H9 (cell line): Measurements from ENCODE around the gene HRH1. TPM values are rescaled to one million over a fixed set of nuclear protein-coding genes. Genes with fewer than 3 reads are reported as not detected.

ENCODE experiments used
- DNase-seq: peaks from one replicate; pipeline ENCODE4 v3.0.0-alpha.2; 2017
- H2AFZ ChIP-seq: one replicate; pipeline ENCODE4 v1.6.1; 2013; ENCODE audit warnings: mild to moderate bottlenecking, low read length, control low read depth, moderate library complexity
- H2AK5ac ChIP-seq: 2 replicates; pipeline ENCODE4 v1.6.1; 2013; ENCODE audit warnings: low read length, control low read depth, mixed read lengths; ENCODE audit not compliant: insufficient read length
- H2BK120ac ChIP-seq: one replicate; pipeline ENCODE4 v1.6.1; 2013; ENCODE audit warnings: low read depth, mild to moderate bottlenecking, low read length, control low read depth, inconsistent platforms; ENCODE audit not compliant: poor library complexity, severe bottlenecking
- H2BK12ac ChIP-seq: 2 replicates; pipeline ENCODE4 v1.6.1; 2013; ENCODE audit warnings: low read length, control low read depth, mixed read lengths, low read depth; ENCODE audit not compliant: insufficient read length
- H2BK15ac ChIP-seq: 2 replicates; pipeline ENCODE4 v1.6.1; 2013; ENCODE audit warnings: low read depth, low read length, control low read depth
- H2BK20ac ChIP-seq: one replicate; pipeline ENCODE4 v1.6.1; 2013; ENCODE audit warnings: low read depth, mild to moderate bottlenecking, low read length, control low read depth, inconsistent platforms; ENCODE audit not compliant: poor library complexity, severe bottlenecking
- H2BK5ac ChIP-seq: 2 replicates; pipeline ENCODE4 v1.6.1; 2013; ENCODE audit warnings: low read length, control low read depth, mixed read lengths; ENCODE audit not compliant: insufficient read length
- H3K14ac ChIP-seq: 2 replicates; pipeline ENCODE4 v1.6.1; 2013; ENCODE audit warnings: low read length, control low read depth; ENCODE audit not compliant: insufficient read depth
- H3K18ac ChIP-seq: 2 replicates; pipeline ENCODE4 v1.6.1; 2013; ENCODE audit warnings: low read depth, mild to moderate bottlenecking, mixed read lengths, low read length, control low read depth; ENCODE audit not compliant: insufficient read length
- H3K23ac ChIP-seq: 2 replicates; pipeline ENCODE4 v1.6.1; 2013; ENCODE audit warnings: low read length, control low read depth, mixed read lengths, low read depth; ENCODE audit not compliant: insufficient read length
- H3K23me2 ChIP-seq: 2 replicates; pipeline ENCODE4 v1.6.1; 2013; ENCODE audit warnings: low read depth, mild to moderate bottlenecking, mixed read lengths, low read length, control low read depth; ENCODE audit not compliant: insufficient read length, poor library complexity, severe bottlenecking
- H3K27ac ChIP-seq: 2 replicates; pipeline ENCODE4 v1.5.1; 2013; ENCODE audit warnings: low read length, control low read depth, mixed read lengths, low read depth; ENCODE audit not compliant: insufficient read length
- H3K27me3 ChIP-seq: 2 replicates; pipeline ENCODE4 v1.6.1; 2013; ENCODE audit warnings: low read length, control low read depth, inconsistent platforms; ENCODE audit not compliant: insufficient read depth
- H3K4ac ChIP-seq: 2 replicates; pipeline ENCODE4 v1.6.1; 2013; ENCODE audit warnings: low read depth, mild to moderate bottlenecking, control low read depth, inconsistent platforms, low read length, moderate library complexity
- H3K4me1 ChIP-seq: 2 replicates; pipeline ENCODE4 v1.6.1; 2013; ENCODE audit warnings: low read length, control low read depth, inconsistent platforms; ENCODE audit not compliant: insufficient read depth
- H3K4me2 ChIP-seq: 2 replicates; pipeline ENCODE4 v1.6.1; 2013; ENCODE audit warnings: low read length, control low read depth, mixed read lengths; ENCODE audit not compliant: insufficient read length, insufficient read depth
- H3K56ac ChIP-seq: 2 replicates; pipeline ENCODE4 v1.6.1; 2013; ENCODE audit warnings: low read depth, mild to moderate bottlenecking, mixed read lengths, low read length, control low read depth; ENCODE audit not compliant: insufficient read length
- H3K79me1 ChIP-seq: 2 replicates; pipeline ENCODE4 v1.6.1; 2013; ENCODE audit warnings: low read depth, mild to moderate bottlenecking, moderate library complexity, low read length, control low read depth, inconsistent platforms; ENCODE audit not compliant: insufficient read depth, poor library complexity, severe bottlenecking
- H3K79me2 ChIP-seq: 2 replicates; pipeline ENCODE4 v1.6.1; 2013; ENCODE audit warnings: low read length, control low read depth, inconsistent platforms; ENCODE audit not compliant: insufficient read depth
- H3K9ac ChIP-seq: 2 replicates; pipeline ENCODE4 v1.6.1; 2013; ENCODE audit warnings: low read length, control low read depth, mixed read lengths; ENCODE audit not compliant: insufficient read length; ENCODE audit errors: extremely low read depth
- H3K9me3 ChIP-seq: one replicate; pipeline ENCODE4 v1.6.1; 2013; ENCODE audit warnings: low read depth, low read length, inconsistent platforms; ENCODE audit not compliant: control insufficient read depth
- H3T11ph ChIP-seq: one replicate; pipeline ENCODE4 v1.6.1; 2013; ENCODE audit warnings: mild to moderate bottlenecking, low read length, control low read depth, inconsistent platforms
- H4K20me1 ChIP-seq: one replicate; pipeline ENCODE4 v1.6.1; 2013; ENCODE audit not compliant: control insufficient read depth, insufficient read length, insufficient read depth
- H4K5ac ChIP-seq: 2 replicates; pipeline ENCODE4 v1.6.1; 2013; ENCODE audit warnings: low read depth, mild to moderate bottlenecking, mixed read lengths, low read length, control low read depth; ENCODE audit not compliant: insufficient read length
- H4K8ac ChIP-seq: replicated peaks from 2 replicates; pipeline ENCODE4 v1.6.1; 2013; ENCODE audit warnings: low read length, control low read depth, mixed read lengths, low read depth; ENCODE audit not compliant: insufficient read length
- H4K91ac ChIP-seq: 2 replicates; pipeline ENCODE4 v1.6.1; 2013; ENCODE audit warnings: low read depth, mild to moderate bottlenecking, moderate library complexity, mixed read lengths, low read length, control low read depth; ENCODE audit not compliant: insufficient read length
- H3K27ac Mint-ChIP-seq, 3 experiments: 2 replicates in 2 of 3; 3 replicates in 1 of 3; pipeline ENCODE4 v1.8.0; 2020 to 2021; ENCODE audit warnings: mixed read lengths in 3 of 3, mild to moderate bottlenecking in 1 of 3, moderate library complexity in 1 of 3
- H3K27me3 Mint-ChIP-seq: 2 replicates; pipeline ENCODE4 v1.8.0; 2021; ENCODE audit warnings: low read depth, mild to moderate bottlenecking, moderate library complexity, mixed read lengths
- H3K36me3 Mint-ChIP-seq, 3 experiments: 2 replicates in 2 of 3; 3 replicates in 1 of 3; pipeline ENCODE4 v1.8.0; 2020 to 2021; ENCODE audit warnings: low read depth in 3 of 3, mixed read lengths in 3 of 3; ENCODE audit not compliant: insufficient read depth in 1 of 3
- H3K4me1 Mint-ChIP-seq, 2 experiments: 2 replicates each; pipeline ENCODE4 v1.8.0; 2020; ENCODE audit warnings: mixed read lengths in 2 of 2
- H3K4me3 Mint-ChIP-seq, 2 experiments: 2 replicates in 1 of 2; 3 replicates in 1 of 2; pipeline ENCODE4 v1.8.0; 2020 to 2021; ENCODE audit warnings: mild to moderate bottlenecking in 2 of 2, mixed read lengths in 2 of 2, moderate library complexity in 1 of 2
- H3K9me3 Mint-ChIP-seq, 2 experiments: 2 replicates in 1 of 2; 3 replicates in 1 of 2; pipeline ENCODE4 v1.8.0; 2020; ENCODE audit warnings: mild to moderate bottlenecking in 2 of 2, mixed read lengths in 2 of 2, moderate library complexity in 1 of 2
- CTCF ChIP-seq: fragments of 200-600 bp; sonication (generic); conservative IDR thresholded peaks from 3 replicates; pipeline ENCODE4 v1.8.0; 2021; ENCODE audit warnings: antibody characterized with exemption, mild to moderate bottlenecking
- WGBS: extraction: QIAGEN DNeasy Blood & Tissue Kit; methylation state at CpG from one replicate; pipeline ENCODE4 v1.1.7; 2013; ENCODE audit warnings: missing lambda C conversion rate, low lambda C conversion rate, mixed read lengths; ENCODE audit not compliant: insufficient read length; ENCODE audit errors: extremely low coverage; 5-methylcytosine and 5-hydroxymethylcytosine counted together
- total RNA-seq: library from RNA; stranded (reverse); gene quantifications from 2 replicates; pipeline ENCODE4 v1.2.1, GENCODE V29; 2021

The HRH1 gene
- total RNA-seq, 1 experiment from 2014 or later = 0.74 TPM

DNA sequence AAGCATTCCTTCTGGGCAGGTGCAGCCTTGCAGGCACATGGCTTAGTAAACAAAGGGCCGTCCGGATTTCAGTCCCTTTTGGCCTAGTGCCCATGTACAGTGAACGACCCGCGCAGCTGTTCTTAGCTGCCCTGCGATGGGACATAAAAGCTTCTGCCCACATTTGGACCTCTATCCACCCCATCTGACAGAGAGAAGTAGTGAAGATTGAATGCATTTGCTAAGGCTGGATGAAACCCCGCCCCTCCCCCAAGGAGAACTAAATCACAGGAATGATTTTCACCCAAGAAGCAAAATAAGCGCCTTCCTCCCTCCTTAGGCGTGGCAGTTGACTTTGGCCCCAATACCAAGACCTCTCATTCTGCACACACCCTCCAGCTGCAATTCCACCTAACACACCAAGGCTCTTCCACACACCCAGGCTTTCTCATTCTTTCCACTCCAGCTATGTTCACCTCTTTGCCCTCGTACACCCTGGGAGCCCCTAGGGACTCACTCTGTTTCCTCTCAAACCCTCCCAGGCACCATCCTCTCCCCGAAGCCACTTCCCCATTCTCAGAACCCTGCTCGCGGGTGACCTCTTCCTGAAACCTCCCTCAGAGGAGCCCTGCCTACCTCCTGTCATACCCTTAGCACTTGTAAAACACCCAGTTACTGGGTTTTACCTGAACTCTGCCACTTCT, 14.1 kb upstream of the HRH1 start:
- H3K4me1 Mint-ChIP-seq = 0 out of 4 replicates have a peak, but pooled peaks cover 0 to 6% of the 10 kb centered on the region in 2 experiments
- no peak overlapping the region for H3K9ac ChIP-seq

More for the DNA sequence above, 14.1 kb upstream of the HRH1 start:
- no peaks in the 10 kb centered on the region for H3K23me2 ChIP-seq
- no peak overlapping the region for H2BK12ac ChIP-seq
- H3K9me3 Mint-ChIP-seq = peaks cover 0 to 4% of the 10 kb centered on the region in 2 experiments; a peak in 3 of 5 replicates
- no peak overlapping the region for H3K4me2 ChIP-seq
- no peaks in the 10 kb centered on the region for H3K79me2 ChIP-seq
- no peak overlapping the region for H3K23ac ChIP-seq
- no peak overlapping the region for H3K56ac ChIP-seq
- TF ChIP-seq CTCF = no peak
- no peak overlapping the region for H2BK5ac ChIP-seq
- H4K20me1 ChIP-seq = no peaks in the 10 kb centered on the region
- H3T11ph ChIP-seq = no peak overlapping the region
- H3K27ac Mint-ChIP-seq = no peak overlapping the region; a peak in 1 of 7 replicates
- no peak overlapping the region for H4K8ac ChIP-seq
- no peak overlapping the region for H2AK5ac ChIP-seq
- H3K27me3 Mint-ChIP-seq = peaks cover 10% of the 10 kb centered on the region
- DNase-seq = no peak
- H3K18ac ChIP-seq = no peak overlapping the region
- no peak overlapping the region for H2BK20ac ChIP-seq
- H4K5ac ChIP-seq = no peak overlapping the region
- no peak overlapping the region for H3K4ac ChIP-seq
- no peaks in the 10 kb centered on the region for H3K27me3 ChIP-seq
- no peak overlapping the region for H2BK15ac ChIP-seq
- no peak overlapping the region for H3K4me3 Mint-ChIP-seq
- H3K14ac ChIP-seq = no peak overlapping the region
- no peak overlapping the region for H2AFZ ChIP-seq
- H2BK120ac ChIP-seq = no peak overlapping the region
- no peak overlapping the region for H4K91ac ChIP-seq
- no peak overlapping the region for H3K27ac ChIP-seq
- no peaks in the 10 kb centered on the region for H3K4me1 ChIP-seq
- no CpG with 5 or more reads among the region's 13 CpGs for WGBS
- no peaks in the 10 kb centered on the region for H3K36me3 Mint-ChIP-seq
- H3K79me1 ChIP-seq = no peaks in the 10 kb centered on the region
- H3K9me3 ChIP-seq = no peaks in the 10 kb centered on the region
